GM12891 (cell line): ENCODE measurements around the gene ITPKC.

Experiments used
- PAX5 ChIP-seq: IDR thresholded peaks from 2 replicates; pipeline ENCODE4 v1.6.1; 2011; ENCODE audit warnings: low read length, moderate library complexity, mild to moderate bottlenecking; ENCODE audit not compliant: insufficient read depth, severe bottlenecking
- POLR2A ChIP-seq: IDR thresholded peaks from 2 replicates; pipeline ENCODE4 v1.6.1; 2011; ENCODE audit warnings: low read depth, low read length, control low read depth
- POLR2AphosphoS5 ChIP-seq: IDR thresholded peaks from 2 replicates; pipeline ENCODE4 v1.6.1; 2011; ENCODE audit warnings: low read depth, low read length, control low read depth
- TAF1 ChIP-seq: IDR thresholded peaks from 2 replicates; pipeline ENCODE4 v1.6.1; 2011; ENCODE audit warnings: low read depth, low read length, control low read depth

DNA sequence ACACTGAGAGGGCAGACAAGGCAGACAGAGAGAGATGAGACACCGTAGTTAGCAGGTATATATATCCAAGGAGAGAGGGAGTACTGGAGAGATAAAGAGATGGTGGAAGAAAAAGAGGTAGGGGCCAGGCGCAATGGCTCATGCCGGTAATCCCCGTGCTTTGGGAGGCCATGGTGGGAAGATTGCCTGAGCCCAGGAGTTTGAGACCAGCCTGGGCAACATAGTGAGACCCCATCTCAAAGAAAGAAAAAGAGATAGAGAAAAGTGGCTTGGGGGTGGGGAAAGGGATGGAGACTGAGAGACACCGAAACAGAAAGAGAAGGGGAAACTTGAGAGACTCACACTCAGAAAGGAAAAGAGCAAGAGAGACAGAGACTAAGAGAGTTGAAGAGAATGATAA is 63.7 kb downstream of the ITPKC start:
- TF ChIP-seq POLR2A (no peak), POLR2AphosphoS5 (no peak), TAF1 (no peak), PAX5 (no peak)
